ENCODE results near the gene RPS19BP1.

DNA sequence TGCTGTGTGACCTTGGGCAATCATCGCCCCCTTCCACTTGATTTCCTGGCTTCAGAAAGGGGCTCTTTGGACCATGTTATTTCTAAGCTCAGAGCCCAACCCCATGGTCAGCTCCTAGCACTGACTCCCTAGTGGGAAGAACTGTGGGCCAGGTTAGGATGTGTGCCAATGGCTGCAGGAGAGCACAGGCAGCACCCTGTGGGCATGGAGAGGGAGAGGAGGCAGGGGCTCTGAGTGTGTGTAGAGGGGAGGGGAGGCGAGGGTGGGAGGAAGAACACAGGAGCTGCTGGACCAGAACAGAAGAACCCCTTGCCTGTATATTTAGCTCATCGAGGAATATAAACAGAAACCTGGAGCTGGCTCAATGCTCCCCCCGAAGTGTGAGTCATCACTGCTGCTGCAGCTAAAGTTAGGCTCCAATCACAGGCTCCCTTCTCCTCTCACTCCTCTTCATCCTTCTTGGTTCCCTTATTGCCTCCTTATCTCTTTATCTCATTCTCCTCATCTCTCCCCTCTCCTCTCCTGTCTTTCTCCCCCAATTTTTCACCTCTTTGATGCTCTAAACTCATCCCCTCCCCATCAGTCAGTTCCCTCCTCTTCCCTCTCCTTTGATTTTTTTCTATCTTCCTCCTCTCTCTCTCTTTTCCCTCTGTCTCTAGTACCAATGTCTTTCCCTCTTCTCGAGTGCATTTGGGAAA lies 14.5 kb upstream of the RPS19BP1 start:
- TF ChIP-seq, protein P1, sequence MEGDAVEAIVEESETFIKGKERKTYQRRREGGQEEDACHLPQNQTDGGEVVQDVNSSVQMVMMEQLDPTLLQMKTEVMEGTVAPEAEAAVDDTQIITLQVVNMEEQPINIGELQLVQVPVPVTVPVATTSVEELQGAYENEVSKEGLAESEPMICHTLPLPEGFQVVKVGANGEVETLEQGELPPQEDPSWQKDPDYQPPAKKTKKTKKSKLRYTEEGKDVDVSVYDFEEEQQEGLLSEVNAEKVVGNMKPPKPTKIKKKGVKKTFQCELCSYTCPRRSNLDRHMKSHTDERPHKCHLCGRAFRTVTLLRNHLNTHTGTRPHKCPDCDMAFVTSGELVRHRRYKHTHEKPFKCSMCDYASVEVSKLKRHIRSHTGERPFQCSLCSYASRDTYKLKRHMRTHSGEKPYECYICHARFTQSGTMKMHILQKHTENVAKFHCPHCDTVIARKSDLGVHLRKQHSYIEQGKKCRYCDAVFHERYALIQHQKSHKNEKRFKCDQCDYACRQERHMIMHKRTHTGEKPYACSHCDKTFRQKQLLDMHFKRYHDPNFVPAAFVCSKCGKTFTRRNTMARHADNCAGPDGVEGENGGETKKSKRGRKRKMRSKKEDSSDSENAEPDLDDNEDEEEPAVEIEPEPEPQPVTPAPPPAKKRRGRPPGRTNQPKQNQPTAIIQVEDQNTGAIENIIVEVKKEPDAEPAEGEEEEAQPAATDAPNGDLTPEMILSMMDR (IDR thresholded peaks at IDR 0.05), result no peak
- TF ChIP-seq EZH2 (IDR thresholded peaks at IDR 0.05; ENCODE audit: borderline replicate concordance, insufficient read depth, low read depth, low read length, poor library complexity, severe bottlenecking), result no peak

Measured in B cell (primary cell).